SK-N-SH treated with all-trans-retinoic acid at 6 μM for 48 hours (cell line): Measurements from ENCODE around the gene DAND5.

ENCODE experiments used
- CSDC2 ChIP-seq: fragments of 250-450 bp; sonication (Bioruptor Pico); IDR thresholded peaks from 2 replicates; pipeline ENCODE4 v1.5.0; 2020; ENCODE audit warnings: mild to moderate bottlenecking, moderate library complexity
- CSRNP3 ChIP-seq: fragments of 250-450 bp; sonication (Bioruptor Pico); IDR thresholded peaks from 2 replicates; pipeline ENCODE4 v1.5.1; 2021; ENCODE audit warnings: mild to moderate bottlenecking, moderate library complexity
- ISL1 ChIP-seq: fragments of 250-450 bp; sonication (Bioruptor Pico); IDR thresholded peaks from 2 replicates; pipeline ENCODE4 v2.1.2; 2022; ENCODE audit warnings: mild to moderate bottlenecking, moderate library complexity
- OSR1 ChIP-seq: fragments of 250-450 bp; sonication (Bioruptor Pico); IDR thresholded peaks from 2 replicates; pipeline ENCODE4 v1.8.0; 2022; ENCODE audit warnings: moderate library complexity, mild to moderate bottlenecking, inconsistent platforms
- PATZ1 ChIP-seq: fragments of 250-450 bp; sonication (Bioruptor Pico); IDR thresholded peaks from 2 replicates; pipeline ENCODE4 v1.8.0; 2020; ENCODE audit warnings: mild to moderate bottlenecking, moderate library complexity, borderline replicate concordance
- RARB ChIP-seq: fragments of 250-450 bp; sonication (Bioruptor Pico); IDR thresholded peaks from 2 replicates; pipeline ENCODE4 v1.8.0; 2021; ENCODE audit warnings: mild to moderate bottlenecking, moderate library complexity
- SNAI2 ChIP-seq: fragments of 250-450 bp; sonication (Bioruptor Pico); IDR thresholded peaks from 2 replicates; pipeline ENCODE4 v1.5.0; 2020; ENCODE audit warnings: mild to moderate bottlenecking, moderate library complexity
- ZC3H10 ChIP-seq: fragments of 250-450 bp; sonication (Bioruptor Pico); IDR thresholded peaks from 2 replicates; pipeline ENCODE4 v1.5.1; 2021; ENCODE audit warnings: mild to moderate bottlenecking, moderate library complexity
- ZNF70 ChIP-seq: fragments of 450-650 bp; formaldehyde crosslinking; IDR thresholded peaks from 2 replicates; pipeline ENCODE4 v1.5.0; 2020; ENCODE audit warnings: mild to moderate bottlenecking, moderate library complexity

- TF ChIP-seq SNAI2 (no peak), ZC3H10 (CRISPR knock-in tag) (no peak), CSDC2 (no peak), PATZ1 (no peak), OSR1 (CRISPR knock-in tag) (no peak), ZNF70 (CRISPR knock-in tag) (no peak), CSRNP3 (no peak), RARB (CRISPR knock-in tag) (no peak), ISL1 (no peak)
These were observed 24.2 kb downstream of the DAND5 start for GRCh38 chr19:12993562-12993961.
